ENCODE measurements around the gene B3GNT8. TPM values are rescaled to one million over a fixed set of nuclear protein-coding genes. Genes with fewer than 3 reads are reported as not detected.

The B3GNT8 gene
- total RNA-seq, 1 experiment from 2014 or later: 0.96 TPM

DNA sequence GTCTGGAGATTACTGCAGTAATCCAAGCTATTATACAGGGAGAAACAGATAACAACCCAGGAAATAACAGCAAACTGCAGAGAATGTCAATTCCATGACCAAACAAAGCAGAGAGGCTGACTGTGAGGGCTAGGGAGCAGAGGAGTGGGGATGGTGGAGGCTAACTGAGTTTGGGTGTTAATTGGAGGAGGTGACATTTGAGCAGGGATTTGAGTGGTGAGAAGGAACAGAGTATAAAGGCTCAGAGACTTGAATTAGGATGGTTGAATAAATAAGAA, 9.4 kb upstream of the B3GNT8 start:
- Histone ChIP-seq H3K79me1 (ENCODE audit: insufficient read depth, low read depth, low read length, poor library complexity, severe bottlenecking) (peaks cover 3% of the 10 kb centered on the region), H3T11ph (ENCODE audit: low read length) (no peak overlapping the region), H3K23ac (ENCODE audit: insufficient read length, low read depth, low read length) (no peak overlapping the region), H3K79me2 (ENCODE audit: insufficient read depth, low read length) (no peaks in the 10 kb centered on the region), H3K23me2 (ENCODE audit: insufficient read length, low read depth, low read length, poor library complexity, severe bottlenecking) (no peaks in the 10 kb centered on the region), H3K9ac (ENCODE audit: extremely low read depth, insufficient read length, low read length) (no peak overlapping the region), H3K4me2 (ENCODE audit: insufficient read depth, insufficient read length, low read length) (no peak overlapping the region), H3K9me3 (ENCODE audit: control insufficient read depth, low read depth, low read length) (no peaks in the 10 kb centered on the region), H3K27ac (ENCODE audit: insufficient read length, low read depth, low read length) (no peak overlapping the region), H2AFZ (ENCODE audit: low read length) (no peak overlapping the region), H4K20me1 (ENCODE audit: control insufficient read depth, insufficient read depth, insufficient read length) (no peaks in the 10 kb centered on the region), H4K91ac (ENCODE audit: insufficient read length, low read depth, low read length) (no peak overlapping the region), H2BK12ac (ENCODE audit: insufficient read length, low read depth, low read length) (no peak overlapping the region), H3K18ac (ENCODE audit: insufficient read length, low read depth, low read length) (no peak overlapping the region), H3K4ac (ENCODE audit: low read depth, low read length) (no peak overlapping the region), H2BK15ac (ENCODE audit: low read depth, low read length) (no peak overlapping the region), H2AK5ac (ENCODE audit: insufficient read length, low read length) (no peak overlapping the region), H4K8ac (replicated peaks; ENCODE audit: insufficient read length, low read depth, low read length) (no peak overlapping the region), H3K14ac (ENCODE audit: insufficient read depth, low read length) (no peak overlapping the region), H3K56ac (ENCODE audit: insufficient read length, low read depth, low read length) (no peak overlapping the region), H3K4me1 (ENCODE audit: insufficient read depth, low read length) (no peaks in the 10 kb centered on the region), H2BK120ac (ENCODE audit: low read depth, low read length, poor library complexity, severe bottlenecking) (no peak overlapping the region), H2BK5ac (ENCODE audit: insufficient read length, low read length) (no peak overlapping the region), H3K27me3 (ENCODE audit: insufficient read depth, low read length) (no peaks in the 10 kb centered on the region), H2BK20ac (ENCODE audit: low read depth, low read length, poor library complexity, severe bottlenecking) (no peak overlapping the region), H4K5ac (ENCODE audit: insufficient read length, low read depth, low read length) (no peak overlapping the region)
- peaks cover 18 to 34% (median 28%) of the 10 kb centered on the region in 3 experiments for H3K36me3 Mint-ChIP-seq (ENCODE audit: insufficient read depth in 1 of 3, low read depth in 3 of 3)
- H3K27ac Mint-ChIP-seq: peak overlapping the region in 1 of 3 experiments; percentile 27; a peak in 1 of 7 replicates
- H3K27me3 Mint-ChIP-seq (ENCODE audit: low read depth): peaks cover 5% of the 10 kb centered on the region; the same call in 1 of the 2 replicates
- DNase-seq: no peak
- H3K4me1 Mint-ChIP-seq: 0 out of 4 replicates have a peak, but pooled peaks cover 0 to 4% of the 10 kb centered on the region in 2 experiments
- peaks cover 0 to 3% of the 10 kb centered on the region in 2 experiments; a peak in 1 of 5 replicates for H3K9me3 Mint-ChIP-seq
- H3K4me3 Mint-ChIP-seq: no peak overlapping the region
- TF ChIP-seq, protein P1, sequence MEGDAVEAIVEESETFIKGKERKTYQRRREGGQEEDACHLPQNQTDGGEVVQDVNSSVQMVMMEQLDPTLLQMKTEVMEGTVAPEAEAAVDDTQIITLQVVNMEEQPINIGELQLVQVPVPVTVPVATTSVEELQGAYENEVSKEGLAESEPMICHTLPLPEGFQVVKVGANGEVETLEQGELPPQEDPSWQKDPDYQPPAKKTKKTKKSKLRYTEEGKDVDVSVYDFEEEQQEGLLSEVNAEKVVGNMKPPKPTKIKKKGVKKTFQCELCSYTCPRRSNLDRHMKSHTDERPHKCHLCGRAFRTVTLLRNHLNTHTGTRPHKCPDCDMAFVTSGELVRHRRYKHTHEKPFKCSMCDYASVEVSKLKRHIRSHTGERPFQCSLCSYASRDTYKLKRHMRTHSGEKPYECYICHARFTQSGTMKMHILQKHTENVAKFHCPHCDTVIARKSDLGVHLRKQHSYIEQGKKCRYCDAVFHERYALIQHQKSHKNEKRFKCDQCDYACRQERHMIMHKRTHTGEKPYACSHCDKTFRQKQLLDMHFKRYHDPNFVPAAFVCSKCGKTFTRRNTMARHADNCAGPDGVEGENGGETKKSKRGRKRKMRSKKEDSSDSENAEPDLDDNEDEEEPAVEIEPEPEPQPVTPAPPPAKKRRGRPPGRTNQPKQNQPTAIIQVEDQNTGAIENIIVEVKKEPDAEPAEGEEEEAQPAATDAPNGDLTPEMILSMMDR (conservative IDR thresholded peaks at IDR 0.05): no peak
